B cell (primary cell): ENCODE measurements around the gene CARNS1. TPM values are rescaled to one million over a fixed set of nuclear protein-coding genes. Genes with fewer than 3 reads are reported as not detected.

ENCODE experiments used
- ATAC-seq: fragments of 200-7000 bp; cut with Tn5 transposase; one replicate; pipeline ENCODE4 v1.10.0; 2021; ENCODE audit warnings: low read depth, mild to moderate bottlenecking, moderate number of reproducible peaks, moderate library complexity
- CTCF ChIA-PET: fragments of 350-600 bp; sonication (Branson Sonifier 250); formaldehyde crosslinking; loops from one replicate; lab custom pipeline; 2021; ENCODE audit warnings: antibody characterized with exemption, inconsistent platforms; lab: Charles Lee
- POLR2A ChIA-PET: fragments of 350-600 bp; sonication (Branson Sonifier 250); formaldehyde crosslinking; loops from one replicate; lab custom pipeline; 2021; ENCODE audit warnings: antibody characterized with exemption; lab: Charles Lee
- DNase-seq: peaks from one replicate; pipeline ENCODE4 v3.0.0; 2013
- H2AFZ ChIP-seq: 2 replicates; pipeline ENCODE4 v1.6.1; 2012; ENCODE audit warnings: mild to moderate bottlenecking, low read depth, low read length; ENCODE audit not compliant: insufficient read depth, poor library complexity, severe bottlenecking
- H3K27ac ChIP-seq, 2 donors: 1 replicate in 1 of 2; 2 replicates in 1 of 2; pipeline ENCODE4 v1.5.1; 2012 to 2013; ENCODE audit warnings: low read length in 2 of 2, mild to moderate bottlenecking in 2 of 2, moderate library complexity in 1 of 2
- H3K27me3 ChIP-seq, 4 experiments: fragments of 200-600 bp in 1 of 4; sonication (generic) in 1 of 4; replicated peaks in 1 of 4; 1 replicate in 2 of 4; 2 replicates in 2 of 4; pipeline versions ENCODE4 v1.6.1 to v1.7.0; 2013 to 2016; ENCODE audit warnings: low read length in 3 of 4, mild to moderate bottlenecking in 2 of 4, mixed read lengths in 1 of 4, moderate library complexity in 1 of 4; ENCODE audit not compliant: insufficient read depth in 4 of 4, control insufficient read depth in 3 of 4; ENCODE audit errors: control extremely low read depth in 1 of 4
- H3K36me3 ChIP-seq, 2 experiments: replicated peaks in 1 of 2; 1 replicate in 1 of 2; 2 replicates in 1 of 2; pipeline versions ENCODE4 v1.6.1 to v1.7.1; 2013; ENCODE audit warnings: low read length in 1 of 2; ENCODE audit not compliant: insufficient read depth in 2 of 2, control insufficient read depth in 1 of 2; ENCODE audit errors: control extremely low read depth in 1 of 2, extremely low read depth in 1 of 2
- H3K4me1 ChIP-seq, 2 donors: fragments of 200-600 bp in 1 of 2; sonication (generic) in 1 of 2; 1 replicate in 1 of 2; 2 replicates in 1 of 2; pipeline versions ENCODE4 v1.5.1 to v1.6.1; 2013 to 2017; ENCODE audit warnings: low read length in 2 of 2; ENCODE audit not compliant: control insufficient read depth in 2 of 2, insufficient read depth in 2 of 2
- H3K4me2 ChIP-seq: replicated peaks from 2 replicates; pipeline ENCODE3; 2012; ENCODE audit warnings: mild to moderate bottlenecking, low read depth, low read length; ENCODE audit not compliant: poor library complexity, severe bottlenecking
- H3K4me3 ChIP-seq, 5 experiments: fragments of 200-600 bp in 1 of 5; sonication (generic) in 1 of 5; 1 replicate in 3 of 5; 2 replicates in 2 of 5; pipeline versions ENCODE4 v1.5.1 to v1.7.0; 2011 to 2016; ENCODE audit warnings: low read length in 4 of 5, mild to moderate bottlenecking in 4 of 5, low read depth in 2 of 5, control low read depth in 1 of 5, moderate library complexity in 1 of 5; ENCODE audit not compliant: insufficient read depth in 1 of 5; ENCODE audit errors: control extremely low read depth in 1 of 5, extremely low read depth in 1 of 5
- H3K79me2 ChIP-seq: fragments of 200-600 bp; sonication (generic); one replicate; pipeline ENCODE4 v1.6.0; 2016; ENCODE audit warnings: low read length; ENCODE audit not compliant: control insufficient read depth, insufficient read depth
- H3K9ac ChIP-seq: fragments of 200-600 bp; sonication (generic); 2 replicates; pipeline ENCODE4 v1.6.1; 2017; ENCODE audit warnings: mild to moderate bottlenecking, low read length, moderate library complexity
- H3K9me3 ChIP-seq, 3 donors: one replicate each; pipeline versions ENCODE4 v1.6.1 to v1.7.1; 2013; ENCODE audit warnings: low read length in 2 of 3; ENCODE audit not compliant: control insufficient read depth in 2 of 3, insufficient read depth in 1 of 3; ENCODE audit errors: control extremely low read depth in 1 of 3
- H4K20me1 ChIP-seq: 2 replicates; pipeline ENCODE4 v1.6.0; 2012; ENCODE audit warnings: mild to moderate bottlenecking, low read length; ENCODE audit not compliant: insufficient read depth, control insufficient read depth, poor library complexity, severe bottlenecking
- H3K27ac Mint-ChIP-seq: one replicate; pipeline ENCODE4 v1.8.0; 2021; ENCODE audit warnings: mixed read lengths
- H3K27me3 Mint-ChIP-seq: one replicate; pipeline ENCODE4 v1.8.0; 2021; ENCODE audit warnings: mixed read lengths
- H3K4me1 Mint-ChIP-seq: one replicate; pipeline ENCODE4 v1.8.0; 2021; ENCODE audit warnings: mixed read lengths
- H3K4me3 Mint-ChIP-seq: one replicate; pipeline ENCODE4 v1.8.0; 2021; ENCODE audit warnings: mixed read lengths
- H3K9me3 Mint-ChIP-seq: one replicate; pipeline ENCODE4 v1.8.0; 2022; ENCODE audit warnings: mixed read lengths; ENCODE audit not compliant: insufficient read depth
- CTCF ChIP-seq: fragments of 200-600 bp; IDR thresholded peaks from one replicate; pipeline ENCODE4 v1.8.0; 2022; ENCODE audit warnings: antibody characterized with exemption, mild to moderate bottlenecking
- EZH2 ChIP-seq: IDR thresholded peaks from 2 replicates; pipeline ENCODE4 v1.6.1; 2012; ENCODE audit warnings: borderline replicate concordance, low read depth, mild to moderate bottlenecking, moderate library complexity, low read length; ENCODE audit not compliant: insufficient read depth, poor library complexity, severe bottlenecking
- WGBS: methylation state at CpG from one replicate; pipeline ENCODE4 v1.1.5; 2013; ENCODE audit warnings: missing lambda C conversion rate; ENCODE audit not compliant: insufficient coverage; 5-methylcytosine and 5-hydroxymethylcytosine counted together
- intact Hi-C: fragments of 100-400 bp; cut with micrococcal nuclease; formaldehyde crosslinking; loops from one replicate; pipeline ENCODE4 v1.10.0; 2022
- polyA plus RNA-seq: library from polyadenylated mRNA; depleted of rRNA; stranded (reverse); fragments of >200 nt; gene quantifications from 2 replicates; pipeline ENCODE4 v1.2.3, GENCODE V29; 2012
- total RNA-seq, 2 donors: library from RNA; stranded (reverse); fragments of 120-200 nt in 1 of 2; gene quantifications; 1 replicate in 1 of 2; 2 replicates in 1 of 2; pipeline versions ENCODE4 v1.2.3 to v1.2.4, GENCODE V29; 2013 to 2022

The CARNS1 gene
- total and polyA plus RNA-seq, 2 donors (not counting 1 experiment from before 2014, with no cell fraction given), result 24.1 to 41.1 TPM

DNA sequence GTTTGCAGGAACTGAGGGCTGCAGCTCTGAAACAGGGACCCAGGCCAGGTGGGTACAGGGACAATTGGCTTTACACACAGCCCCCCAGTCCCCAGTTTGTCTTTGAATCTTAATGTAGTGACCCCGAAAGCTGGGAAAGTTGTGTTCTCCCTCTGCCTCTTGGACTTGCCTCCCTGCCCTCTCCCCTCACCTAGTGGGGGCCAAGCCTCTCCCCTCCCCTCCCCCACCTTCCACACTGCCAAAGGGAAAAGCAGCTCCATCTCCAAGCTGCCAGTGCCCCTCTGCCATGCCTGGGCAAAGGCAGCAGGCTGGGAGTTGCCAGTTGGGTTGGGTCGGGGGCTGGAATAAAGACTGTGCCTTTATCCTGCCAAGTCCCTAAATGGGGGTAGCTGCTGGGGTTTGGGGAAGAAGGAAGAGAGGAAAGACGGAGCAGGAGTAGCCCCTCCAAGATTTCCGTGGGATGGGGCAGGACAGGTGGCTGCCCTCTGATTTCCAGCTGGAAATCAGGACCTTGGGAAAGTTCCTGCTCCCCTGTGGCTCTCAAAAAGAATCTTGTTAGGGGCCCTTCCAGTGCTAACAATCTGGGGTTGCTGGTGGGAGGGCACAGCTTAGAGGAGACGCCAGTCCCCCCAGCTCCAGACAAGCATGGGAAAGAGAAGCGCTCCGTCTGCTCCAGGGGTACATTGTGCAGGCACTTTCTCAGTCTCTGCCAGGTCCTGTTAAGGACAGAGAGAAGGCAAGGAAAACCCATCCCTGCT lies 39.2 kb upstream of the CARNS1 start:
- DNase-seq (no peak), ATAC-seq (no peak)
- no peak overlapping the region for H3K4me2 ChIP-seq
- H3K4me3 ChIP-seq, result no peak overlapping the region
- H3K27ac ChIP-seq, result no peak overlapping the region
- no peak overlapping the region for H2AFZ ChIP-seq
- ChIA-PET CTCF (interaction anchor here (1.0 to 42.2 kb wide), 4 partner anchors 10 to 91 kb away, joined by 3 to 2379 read pairs (median 13); partner anchors contain the start of genes CLCF1 and POLD4), POLR2A (interaction anchor here (0.6 to 14.2 kb wide), 4 partner anchors 21 to 53 kb away, joined by 3 to 323 read pairs (median 4); partner anchors contain the start of gene POLD4)
- peaks cover 29 to 36% of the 10 kb centered on the region in 2 donors for H3K4me1 ChIP-seq
- WGBS, result 98% methylated on average over 7 of the region's 7 CpGs
- no peaks in the 10 kb centered on the region for H3K9me3 ChIP-seq
- peaks cover 20% of the 10 kb centered on the region for H3K79me2 ChIP-seq
- Mint-ChIP-seq H3K4me1 (peaks cover 37% of the 10 kb centered on the region), H3K27ac (peak overlapping the region; percentile 64), H3K27me3 (no peaks in the 10 kb centered on the region), H3K4me3 (no peak overlapping the region), H3K9me3 (no peaks in the 10 kb centered on the region)
- TF ChIP-seq CTCF, result no peak
- TF ChIP-seq EZH2, result no peak
- H3K27me3 ChIP-seq, result no peaks in the 10 kb centered on the region
- intact Hi-C loops, result no loop called here
- H3K9ac ChIP-seq, result no peak overlapping the region
- H4K20me1 ChIP-seq, result peaks cover 11% of the 10 kb centered on the region
- H3K36me3 ChIP-seq, result no peaks in the 10 kb centered on the region
